Gastrocnemius medialis (tissue), 4 donors: ENCODE results near the gene RPL38. TPM values are rescaled to one million over a fixed set of nuclear protein-coding genes. Genes with fewer than 3 reads are reported as not detected.

Experiments used
- ATAC-seq, 2 donors: fragments of 150-250 bp; one replicate each; pipeline ENCODE4 v1.9.1; 2016
- DNase-seq, 2 donors: peaks; one replicate each; pipeline ENCODE4 v3.0.0-alpha.2; 2019
- H3K27ac ChIP-seq, 4 donors: fragments of 200-600 bp; sonication (generic); 1 replicate in 1 of 4; 2 replicates in 3 of 4; pipeline ENCODE4 v1.5.1; 2016 to 2018; ENCODE audit warnings: mild to moderate bottlenecking in 2 of 4, moderate library complexity in 1 of 4
- H3K27me3 ChIP-seq, 3 donors: fragments of 200-600 bp; sonication (generic) in 2 of 3; 1 replicate in 1 of 3; 2 replicates in 2 of 3; pipeline versions ENCODE4 v1.5.1 to v1.6.0; 2016 to 2019; ENCODE audit warnings: mild to moderate bottlenecking in 1 of 3, moderate library complexity in 1 of 3
- H3K36me3 ChIP-seq, 2 donors: fragments of 200-600 bp; sonication (generic) in 1 of 2; one replicate each; pipeline ENCODE4 v1.5.1; 2017 to 2018
- H3K4me1 ChIP-seq, 2 donors: fragments of 200-600 bp; sonication (generic) in 1 of 2; one replicate each; pipeline ENCODE4 v1.5.1; 2016 to 2017; ENCODE audit warnings: mild to moderate bottlenecking in 2 of 2
- H3K4me3 ChIP-seq, 4 donors: fragments of 200-600 bp; sonication (generic) in 3 of 4; 1 replicate in 1 of 4; 2 replicates in 3 of 4; pipeline ENCODE4 v1.5.1; 2016 to 2019; ENCODE audit warnings: mild to moderate bottlenecking in 2 of 4
- H3K9me3 ChIP-seq, 3 donors: fragments of 200-600 bp; sonication (generic) in 2 of 3; 1 replicate in 1 of 3; 2 replicates in 2 of 3; pipeline ENCODE4 v1.5.1; 2016 to 2019
- POLR2A ChIP-seq, 2 donors: fragments of 450-650 bp; IDR thresholded peaks; one replicate each; pipeline ENCODE4 v1.6.1; 2017; ENCODE audit warnings: antibody characterized with exemption in 2 of 2, mild to moderate bottlenecking in 2 of 2, moderate library complexity in 2 of 2
- in situ Hi-C, 4 donors: fragments of 200-750 bp; cut with MboI; loops; one replicate each; pipeline versions ENCODE4 v1.15.0 to v1.8.0; 2017; ENCODE audit warnings: low sequenced_read_pairs in 4 of 4
- intact Hi-C: fragments of 100-400 bp; cut with DNase I; formaldehyde crosslinking; loops from one replicate; pipeline ENCODE4 v1.15.1; 2023; ENCODE audit warnings: low total_unique reads
- total RNA-seq, 4 donors: library from RNA; depleted of rRNA; stranded (reverse); fragments of >200 nt; gene quantifications; one replicate each; pipeline versions ENCODE4 v1.1.0 to v1.2.3, GENCODE V29; 2016
- TF ChIP-seq, protein P1 (sequence below), 5 experiments: fragments of 450-650 bp in 3 of 5; fragments of 200-600 bp in 2 of 5; sonication (generic) in 2 of 5; IDR thresholded peaks in 4 of 5; conservative IDR thresholded peaks in 1 of 5; 1 replicate in 4 of 5; 2 replicates in 1 of 5; pipeline ENCODE4 v1.5.1; 2016 to 2019; ENCODE audit warnings: antibody characterized with exemption in 5 of 5, mild to moderate bottlenecking in 3 of 5, moderate library complexity in 3 of 5

The RPL38 gene
- total RNA-seq, 4 donors from 2014 or later, result 346 to 472 (median 443) TPM

DNA sequence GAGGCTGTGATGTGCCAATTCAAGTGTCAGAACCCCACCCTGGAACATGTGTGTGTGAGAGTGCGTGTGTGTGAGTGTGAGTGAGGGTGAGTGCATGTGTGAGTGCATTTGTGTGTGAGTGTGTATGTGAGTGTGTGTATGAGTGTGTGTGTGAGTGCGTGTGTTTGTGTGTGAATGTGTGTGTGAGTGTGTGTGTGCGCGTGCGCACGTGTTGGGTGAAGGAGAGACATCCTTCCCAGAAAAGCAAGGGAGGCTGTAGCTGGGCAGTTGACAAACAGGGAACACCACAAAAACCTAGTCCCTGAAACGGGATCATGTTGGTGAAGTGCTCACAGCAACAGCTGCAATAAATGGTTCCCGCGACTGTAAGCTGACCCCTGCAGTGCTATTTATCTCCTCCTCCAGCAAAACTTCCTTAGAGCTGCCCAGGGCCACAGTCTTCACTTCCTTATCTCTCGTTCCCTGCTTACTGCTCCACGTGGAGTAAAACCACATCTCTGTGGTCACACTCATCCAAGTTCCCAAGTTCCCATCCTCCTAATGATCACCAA lies 40.1 kb upstream of the RPL38 start:
- no peaks in the 10 kb centered on the region for H3K36me3 ChIP-seq
- ATAC-seq (no peak), DNase-seq (no peak)
- TF ChIP-seq POLR2A (IDR thresholded peaks at IDR 0.05), result no peak
- TF ChIP-seq, protein P1, sequence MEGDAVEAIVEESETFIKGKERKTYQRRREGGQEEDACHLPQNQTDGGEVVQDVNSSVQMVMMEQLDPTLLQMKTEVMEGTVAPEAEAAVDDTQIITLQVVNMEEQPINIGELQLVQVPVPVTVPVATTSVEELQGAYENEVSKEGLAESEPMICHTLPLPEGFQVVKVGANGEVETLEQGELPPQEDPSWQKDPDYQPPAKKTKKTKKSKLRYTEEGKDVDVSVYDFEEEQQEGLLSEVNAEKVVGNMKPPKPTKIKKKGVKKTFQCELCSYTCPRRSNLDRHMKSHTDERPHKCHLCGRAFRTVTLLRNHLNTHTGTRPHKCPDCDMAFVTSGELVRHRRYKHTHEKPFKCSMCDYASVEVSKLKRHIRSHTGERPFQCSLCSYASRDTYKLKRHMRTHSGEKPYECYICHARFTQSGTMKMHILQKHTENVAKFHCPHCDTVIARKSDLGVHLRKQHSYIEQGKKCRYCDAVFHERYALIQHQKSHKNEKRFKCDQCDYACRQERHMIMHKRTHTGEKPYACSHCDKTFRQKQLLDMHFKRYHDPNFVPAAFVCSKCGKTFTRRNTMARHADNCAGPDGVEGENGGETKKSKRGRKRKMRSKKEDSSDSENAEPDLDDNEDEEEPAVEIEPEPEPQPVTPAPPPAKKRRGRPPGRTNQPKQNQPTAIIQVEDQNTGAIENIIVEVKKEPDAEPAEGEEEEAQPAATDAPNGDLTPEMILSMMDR (IDR thresholded peaks at IDR 0.05 in 4 of 5, conservative IDR thresholded peaks at IDR 0.05 in 1 of 5), result no peak
- H3K27me3 ChIP-seq, result peaks cover 0 to 5% (median 0%) of the 10 kb centered on the region in 3 donors
- H3K27ac ChIP-seq, result no peak overlapping the region
- H3K9me3 ChIP-seq, result no peaks in the 10 kb centered on the region
- in situ Hi-C loops, result loop anchor here in 1 of 4 donors (25.0 kb wide), 1 partner anchor 726 kb away; no protein-coding TSS in a partner anchor
- intact Hi-C loops, result no loop called here
- no peaks in the 10 kb centered on the region for H3K4me1 ChIP-seq
- H3K4me3 ChIP-seq, result no peak overlapping the region

DNA sequence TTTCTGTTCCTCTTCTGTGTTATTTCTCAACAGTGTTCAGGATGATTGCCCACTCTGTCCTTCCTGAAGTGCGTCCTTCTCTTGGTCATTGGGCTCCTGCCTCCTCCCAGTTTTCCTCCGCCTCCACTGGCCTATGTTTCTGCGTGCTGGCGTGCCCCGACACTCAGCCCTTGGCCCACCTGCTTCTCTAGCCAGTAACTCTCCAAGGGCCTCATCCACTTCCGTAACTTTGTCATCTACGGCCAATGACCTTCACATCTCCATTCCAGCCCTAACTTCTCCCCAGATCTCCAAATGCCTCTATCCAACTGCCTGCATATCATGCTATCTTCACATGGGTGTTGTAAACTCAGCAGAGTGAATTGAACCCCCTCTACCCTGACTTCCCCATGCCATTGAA lies 39.6 kb upstream of the RPL38 start:
- Histone ChIP-seq H3K4me1 (no peaks in the 10 kb centered on the region), H3K36me3 (no peaks in the 10 kb centered on the region), H3K4me3 (no peak overlapping the region), H3K27ac (no peak overlapping the region), H3K27me3 (peaks cover 0 to 5% (median 0%) of the 10 kb centered on the region in 3 donors), H3K9me3 (no peaks in the 10 kb centered on the region)
- no peak for ATAC-seq
- no peak for DNase-seq
- intact Hi-C loops, result no loop called here
- no peak for TF ChIP-seq POLR2A (IDR thresholded peaks at IDR 0.05)
- TF ChIP-seq, protein P1 (IDR thresholded peaks at IDR 0.05 in 4 of 5, conservative IDR thresholded peaks at IDR 0.05 in 1 of 5), result no peak
- in situ Hi-C loops, result loop anchor here in 1 of 4 donors (25.0 kb wide), 1 partner anchor 727 kb away; no protein-coding TSS in a partner anchor

DNA sequence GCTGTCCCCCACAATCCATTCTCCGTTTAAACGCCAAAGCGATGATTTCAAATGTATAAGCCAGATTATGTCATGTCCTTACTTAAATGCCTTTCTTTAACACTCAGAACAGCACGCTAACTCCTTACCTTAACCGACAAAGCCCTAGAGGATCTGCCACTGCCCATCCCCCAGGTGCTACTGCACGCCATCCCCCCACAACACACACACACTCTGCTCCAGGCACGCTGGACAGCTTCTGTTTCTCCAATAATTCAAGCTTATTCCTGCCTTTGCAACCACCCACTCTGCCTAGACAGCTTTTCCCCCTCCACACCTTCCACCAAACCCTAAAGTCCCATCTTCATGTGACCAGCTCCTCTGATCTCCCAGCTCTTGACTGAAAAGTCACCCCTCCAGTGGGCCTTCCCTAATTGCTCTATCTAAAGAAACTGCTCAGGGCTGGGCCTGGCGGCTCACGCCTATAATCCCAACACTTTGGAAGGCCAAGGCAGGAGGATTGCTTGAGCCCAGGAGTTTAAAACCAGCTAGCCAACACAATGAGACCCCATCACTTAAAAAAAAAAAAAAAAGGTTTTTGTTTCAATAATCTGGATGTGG lies 38.9 kb upstream of the RPL38 start:
- H3K9me3 ChIP-seq, result no peaks in the 10 kb centered on the region
- intact Hi-C loops (no loop called here), in situ Hi-C loops (loop anchor here in 1 of 4 donors (25.0 kb wide), 1 partner anchor 727 kb away; no protein-coding TSS in a partner anchor)
- no peak overlapping the region for H3K27ac ChIP-seq
- TF ChIP-seq, protein P1 (IDR thresholded peaks at IDR 0.05 in 4 of 5, conservative IDR thresholded peaks at IDR 0.05 in 1 of 5), result no peak
- TF ChIP-seq POLR2A (IDR thresholded peaks at IDR 0.05), result no peak
- no peaks in the 10 kb centered on the region for H3K36me3 ChIP-seq
- DNase-seq (no peak), ATAC-seq (no peak)
- no peak overlapping the region for H3K4me3 ChIP-seq
- peaks cover 0 to 5% (median 0%) of the 10 kb centered on the region in 3 donors for H3K27me3 ChIP-seq
- H3K4me1 ChIP-seq, result no peaks in the 10 kb centered on the region

DNA sequence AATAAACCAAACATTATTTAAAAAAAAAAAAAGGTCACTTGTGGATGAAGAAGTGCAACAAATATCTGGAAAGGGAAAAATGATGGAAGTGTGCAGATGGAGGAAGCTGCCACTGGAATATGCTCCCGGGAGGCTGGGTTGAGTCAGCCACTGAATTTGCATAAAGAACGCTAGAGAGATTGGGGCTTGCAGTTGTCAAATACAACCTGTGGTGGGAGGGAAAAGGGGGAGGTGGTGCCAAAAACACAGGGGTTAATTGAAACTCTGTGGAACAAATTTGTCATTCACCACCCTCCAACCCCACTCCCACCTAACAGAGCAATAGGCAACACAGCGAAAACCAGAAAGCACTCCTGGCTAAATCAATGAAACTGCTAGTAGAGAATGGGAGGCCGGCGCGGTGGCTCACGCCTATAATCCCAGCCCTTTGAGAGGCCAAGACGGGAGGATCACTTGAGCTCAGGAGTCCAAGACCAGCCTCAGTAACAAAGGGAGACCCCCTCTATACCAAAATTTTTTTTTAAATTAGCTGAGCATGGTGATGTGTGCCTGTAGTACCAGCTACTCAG lies 37.6 kb upstream of the RPL38 start:
- no peak for DNase-seq
- H3K9me3 ChIP-seq, result no peaks in the 10 kb centered on the region
- no peak overlapping the region for H3K4me3 ChIP-seq
- peaks cover 0 to 5% (median 0%) of the 10 kb centered on the region in 3 donors for H3K27me3 ChIP-seq
- H3K27ac ChIP-seq, result no peak overlapping the region
- intact Hi-C loops, result no loop called here
- no peaks in the 10 kb centered on the region for H3K4me1 ChIP-seq
- no peaks in the 10 kb centered on the region for H3K36me3 ChIP-seq
- no peak for ATAC-seq
- in situ Hi-C loops, result loop anchor here in 1 of 4 donors (25.0 kb wide), 1 partner anchor 729 kb away; no protein-coding TSS in a partner anchor
- no peak for TF ChIP-seq POLR2A (IDR thresholded peaks at IDR 0.05)
- TF ChIP-seq, protein P1 (IDR thresholded peaks at IDR 0.05 in 4 of 5, conservative IDR thresholded peaks at IDR 0.05 in 1 of 5), result no peak
